GM12878 (cell line): Measurements from ENCODE around the gene NAALADL2. TPM values are rescaled to one million over a fixed set of nuclear protein-coding genes. Genes with fewer than 3 reads are reported as not detected.

Experiments
- ATAC-seq: fragments of 200-7000 bp; cut with Tn5 transposase; 3 replicates; pipeline ENCODE4 v1.9.1; 2020; ENCODE audit warnings: mild to moderate bottlenecking, moderate library complexity
- BruUV-seq: library from RNA; stranded (reverse); fragments of 400-500 nt; replicated peaks from 2 replicates; lab custom pipeline; 2021; lab: Mats Ljungman, UMichigan
- CTCF ChIA-PET: fragments of 300-600 bp; sonication (Branson Sonifier 250); formaldehyde crosslinking; extraction: SDS; loops from one replicate; lab custom pipeline; 2021; ENCODE audit warnings: inconsistent platforms; lab: Yijun Ruan, JAX
- POLR2A ChIA-PET: fragments of 350-600 bp; formaldehyde crosslinking; extraction: SDS; loops from one replicate; lab custom pipeline; 2021; ENCODE audit warnings: inconsistent platforms; lab: Charles Lee
- RAD21 ChIA-PET: fragments of 300-600 bp; sonication (Branson Sonifier 250); formaldehyde crosslinking; loops from one replicate; lab custom pipeline; 2023; ENCODE audit warnings: antibody characterized with exemption; ENCODE audit not compliant: unreplicated experiment; lab: Charles Lee
- SMC1A ChIA-PET: fragments of 300-600 bp; sonication (Branson Sonifier 250); formaldehyde crosslinking; loops from one replicate; lab custom pipeline; 2023; ENCODE audit not compliant: unreplicated experiment, uncharacterized antibody; lab: Charles Lee
- DNase-seq: peaks from one replicate; pipeline ENCODE4 v3.0.0-alpha.2; 2011; ENCODE audit warnings: low read depth, low spot score
- FAIRE-seq: peaks from 3 replicates; lab custom pipeline; 2011; peaks lifted over from hg19 to GRCh38; lab: Jason Lieb, UNC
- H2AFZ ChIP-seq: 2 replicates; pipeline ENCODE4 v1.6.0; 2011; ENCODE audit warnings: low read depth, low read length, control low read depth; ENCODE audit not compliant: control insufficient read depth
- H3K27ac ChIP-seq: 2 replicates; pipeline ENCODE4 v1.5.1; 2011; ENCODE audit warnings: control low read depth; ENCODE audit not compliant: control insufficient read depth, insufficient read depth
- H3K27me3 ChIP-seq, 2 experiments: replicated peaks in 1 of 2; 2 replicates each; pipeline versions ENCODE4 v1.6.0 to v1.6.1; 2011; ENCODE audit warnings: low read length in 1 of 2; ENCODE audit not compliant: control insufficient read depth in 2 of 2, insufficient read depth in 2 of 2
- H3K36me3 ChIP-seq, 2 experiments: 2 replicates each; pipeline ENCODE4 v1.5.1; 2011; ENCODE audit warnings: low read length in 1 of 2; ENCODE audit not compliant: control insufficient read depth in 2 of 2, insufficient read depth in 2 of 2
- H3K4me1 ChIP-seq: 2 replicates; pipeline ENCODE4 v1.6.1; 2011; ENCODE audit warnings: mild to moderate bottlenecking, low read length, moderate library complexity, mixed read lengths; ENCODE audit not compliant: control insufficient read depth, insufficient read depth
- H3K4me2 ChIP-seq: 2 replicates; pipeline ENCODE4 v1.6.0; 2011; ENCODE audit warnings: control low read depth; ENCODE audit not compliant: control insufficient read depth, insufficient read depth
- H3K4me3 ChIP-seq: fragments of 200-600 bp; sonication (generic); 2 replicates; pipeline ENCODE4 v1.5.1; 2016
- H3K79me2 ChIP-seq: 2 replicates; pipeline ENCODE4 v1.6.0; 2011; ENCODE audit warnings: low read length; ENCODE audit not compliant: control insufficient read depth, insufficient read depth
- H3K9ac ChIP-seq: 2 replicates; pipeline ENCODE4 v1.8.0; 2011; ENCODE audit warnings: low read length, control low read depth, mixed read lengths; ENCODE audit not compliant: control insufficient read depth, insufficient read depth
- H3K9me3 ChIP-seq: replicated peaks from 3 replicates; pipeline ENCODE4 v1.5.1; 2011; ENCODE audit warnings: mild to moderate bottlenecking, low read length; ENCODE audit not compliant: control insufficient read depth, insufficient read depth
- H4K20me1 ChIP-seq: 2 replicates; pipeline ENCODE4 v1.6.0; 2011; ENCODE audit not compliant: control insufficient read depth, insufficient read depth
- BCL11A ChIP-seq: IDR thresholded peaks from 2 replicates; pipeline ENCODE4 v1.6.1; 2011; ENCODE audit warnings: low read depth, low read length
- MAX ChIP-seq: IDR thresholded peaks from 2 replicates; pipeline ENCODE4 v1.6.1; 2012; ENCODE audit warnings: low read depth, low read length, improper control_type of control experiment
- MLLT1 ChIP-seq: fragments of 450-650 bp; IDR thresholded peaks from 2 replicates; pipeline ENCODE4 v1.6.1; 2016; ENCODE audit warnings: mild to moderate bottlenecking
- MYC ChIP-seq: IDR thresholded peaks from 2 replicates; pipeline ENCODE4 v1.6.1; 2011; ENCODE audit warnings: mild to moderate bottlenecking, low read length, moderate library complexity, inconsistent platforms; ENCODE audit not compliant: insufficient read depth, insufficient replicate concordance, insufficient read length, severe bottlenecking
- NKRF ChIP-seq: fragments of 450-650 bp; conservative IDR thresholded peaks from 2 replicates; pipeline ENCODE4 v1.6.1; 2017; ENCODE audit warnings: mild to moderate bottlenecking, moderate library complexity
- SP1 ChIP-seq: IDR thresholded peaks from one replicate; pipeline ENCODE4 v1.6.1; 2011; ENCODE audit warnings: low read depth, low read length
- TARDBP ChIP-seq: IDR thresholded peaks from 2 replicates; pipeline ENCODE4 v1.6.1; 2016; ENCODE audit warnings: borderline replicate concordance
- TCF3 ChIP-seq: IDR thresholded peaks from 2 replicates; pipeline ENCODE4 v1.6.1; 2012; ENCODE audit warnings: low read depth, mild to moderate bottlenecking, low read length, borderline replicate concordance; ENCODE audit not compliant: insufficient read depth
- WGBS: methylation state at CpG from one replicate; pipeline ENCODE4 v1.1.6; 2016; ENCODE audit warnings: low lambda C conversion rate; ENCODE audit not compliant: insufficient replicate concordance, insufficient coverage; ENCODE audit errors: missing lambda C conversion rate; 5-methylcytosine and 5-hydroxymethylcytosine counted together
- in situ Hi-C: fragments of 300-500 bp; cut with MboI; formaldehyde crosslinking; loops from 9 replicates; pipeline ENCODE4 v1.14.3; 2018; ENCODE audit warnings: mixed read lengths
- intact Hi-C: fragments of 100-400 bp; cut with micrococcal nuclease; formaldehyde crosslinking; loops from one replicate; pipeline ENCODE4 v1.14.2; 2022; ENCODE audit not compliant: unreplicated experiment
- polyA plus RNA-seq, 11 experiments: library from polyadenylated mRNA; depleted of rRNA in 4 of 11; unstranded in 6 of 11; stranded (reverse) in 5 of 11; fragments of >200 nt; fragmentation: Nextera tagmentation in 4 of 11; fragmentation: Illumina TruSeq in 1 of 11; extraction: Ambion mirVana in 4 of 11; extraction: Trizol in 1 of 11; gene quantifications; 1 replicate in 1 of 11; 2 replicates in 10 of 11; pipeline versions ENCODE4 v1.2.1 to v1.2.3, GENCODE V29; 2011 to 2016; ENCODE audit warnings: inconsistent platforms in 2 of 11, missing spikeins in 2 of 11, low read depth in 1 of 11
- total RNA-seq, 4 experiments: library from RNA; depleted of rRNA in 3 of 4; stranded (reverse); fragments of >200 nt in 3 of 4; fragmentation: Illumina TruSeq in 1 of 4; extraction: Trizol in 1 of 4; gene quantifications; 2 replicates each; pipeline versions ENCODE4 v1.2.1 to v1.2.3, GENCODE V29; 2013 to 2021

Gene NAALADL2
- total and polyA plus RNA-seq, 10 of the 15 experiments (the other 5 are each of a cell fraction or from before 2014, with no cell fraction given) = 0.06 to 10.8 (median 0.46) TPM

GRCh38 chr3:174955513-174956016, 96.4 kb downstream of the NAALADL2 start:
- H2AFZ ChIP-seq = no peak overlapping the region
- no peaks in the 10 kb centered on the region for H3K79me2 ChIP-seq
- ChIA-PET SMC1A (no interaction called here), POLR2A (no interaction called here), RAD21 (no interaction called here), CTCF (no interaction called here)
- no peaks in the 10 kb centered on the region for H3K9me3 ChIP-seq
- no peak overlapping the region for H3K4me3 ChIP-seq
- no peak overlapping the region for H3K9ac ChIP-seq
- FAIRE-seq (no peak), DNase-seq (no peak), ATAC-seq (no peak)
- in situ Hi-C loops (no loop called here), intact Hi-C loops (no loop called here)
- H3K27ac ChIP-seq = no peak overlapping the region
- no peak for TF ChIP-seq TCF3
- no peak for TF ChIP-seq NKRF
- no peak for TF ChIP-seq MYC
- TF ChIP-seq BCL11A = no peak
- TF ChIP-seq MAX = no peak
- no peak for TF ChIP-seq SP1
- no peak for TF ChIP-seq MLLT1
- TF ChIP-seq TARDBP = no peak
- 4% methylated on average over 2 of the region's 2 CpGs for WGBS
- H4K20me1 ChIP-seq = no peaks in the 10 kb centered on the region
- H3K36me3 ChIP-seq = no peaks in the 10 kb centered on the region
- H3K27me3 ChIP-seq = no peaks in the 10 kb centered on the region
- no peaks in the 10 kb centered on the region for H3K4me1 ChIP-seq
- no TSS peak for BruUV-seq
- no peak overlapping the region for H3K4me2 ChIP-seq
